K562 (cell line): ENCODE results near the gene PHF21A. TPM values are rescaled to one million over a fixed set of nuclear protein-coding genes. Genes with fewer than 3 reads are reported as not detected.

Source experiments
- ATAC-seq: fragments of 200-7000 bp; cut with Tn5 transposase; 3 replicates; pipeline ENCODE4 v1.9.1; 2020; ENCODE audit warnings: moderate library complexity
- BruUV-seq: library from RNA; stranded (reverse); fragments of 400-500 nt; replicated peaks from 2 replicates; lab custom pipeline; 2021; lab: Mats Ljungman, UMichigan
- CTCF ChIA-PET: fragments of 300-600 bp; formaldehyde crosslinking; extraction: SDS; loops from one replicate; lab custom pipeline; 2021; ENCODE audit warnings: low intra/inter-chr PET ratio; lab: Yijun Ruan, JAX
- POLR2A ChIA-PET: fragments of 300-600, 350-650 bp; sonication (Branson Sonifier 250); formaldehyde crosslinking; extraction: SDS; loops from one replicate; lab custom pipeline; 2021; ENCODE audit warnings: antibody characterized with exemption, inconsistent platforms; lab: Yijun Ruan, JAX
- DNase-seq, 4 experiments: peaks; one replicate each; pipeline versions ENCODE4 v3.0.0 to v3.0.0-alpha.2; 2011 to 2018; ENCODE audit warnings: low spot score in 3 of 4, mixed read lengths in 3 of 4; ENCODE audit errors: extremely low read depth in 1 of 4
- FAIRE-seq: peaks from 2 replicates; lab custom pipeline; 2011; peaks lifted over from hg19 to GRCh38; lab: Jason Lieb, UNC
- H2AFZ ChIP-seq: 2 replicates; pipeline ENCODE4 v1.6.0; 2011; ENCODE audit warnings: low read depth, low read length, control low read depth, inconsistent platforms
- H3K27ac ChIP-seq: fragments of 200-600 bp; 3 replicates; pipeline ENCODE4 v1.8.0; 2011; ENCODE audit warnings: low read depth, mild to moderate bottlenecking, control low read depth, inconsistent platforms, low read length, moderate library complexity, mixed read lengths; ENCODE audit errors: extremely low read depth
- H3K27me3 ChIP-seq, 2 experiments: fragments of 300-600 bp in 1 of 2; 2 replicates in 1 of 2; 3 replicates in 1 of 2; pipeline versions ENCODE4 v1.6.0 to v1.8.0; 2011; ENCODE audit warnings: inconsistent platforms in 2 of 2, low read length in 2 of 2, mild to moderate bottlenecking in 1 of 2, mixed read lengths in 1 of 2, moderate library complexity in 1 of 2; ENCODE audit not compliant: control insufficient read depth in 2 of 2, insufficient read depth in 2 of 2
- H3K36me3 ChIP-seq: fragments of 300-600 bp; 3 replicates; pipeline ENCODE4 v1.8.0; 2011; ENCODE audit warnings: mild to moderate bottlenecking, low read length, inconsistent platforms; ENCODE audit not compliant: control insufficient read depth, insufficient read depth
- H3K4me1 ChIP-seq, 2 experiments: fragments of 200-600 bp in 1 of 2; replicated peaks in 1 of 2; 2 replicates in 1 of 2; 3 replicates in 1 of 2; pipeline versions ENCODE4 v1.5.1 to v1.8.0; 2011; ENCODE audit warnings: inconsistent platforms in 2 of 2, low read length in 2 of 2, mild to moderate bottlenecking in 1 of 2, mixed read lengths in 1 of 2, moderate library complexity in 1 of 2; ENCODE audit not compliant: control insufficient read depth in 2 of 2, insufficient read depth in 2 of 2
- H3K4me2 ChIP-seq: 2 replicates; pipeline ENCODE4 v1.6.1; 2011; ENCODE audit warnings: low read length, control low read depth, inconsistent platforms, mixed read lengths; ENCODE audit not compliant: insufficient read depth
- H3K4me3 ChIP-seq: fragments of 200-600 bp; sonication (generic), shearing (Covaris generic); 2 replicates; pipeline ENCODE4 v1.5.1; 2016; ENCODE audit warnings: control low read depth, inconsistent platforms
- H3K79me2 ChIP-seq: fragments of 200-600 bp; 3 replicates; pipeline ENCODE4 v1.8.0; 2011; ENCODE audit warnings: low read length, inconsistent platforms; ENCODE audit not compliant: control insufficient read depth, insufficient read depth
- H3K9ac ChIP-seq, 2 experiments: 2 replicates each; pipeline versions ENCODE4 v1.6.0 to v1.6.1; 2011; ENCODE audit warnings: low read depth in 2 of 2, low read length in 2 of 2, control low read depth in 1 of 2, inconsistent platforms in 1 of 2, mild to moderate bottlenecking in 1 of 2, mixed read lengths in 1 of 2; ENCODE audit not compliant: insufficient read depth in 1 of 2
- H3K9me1 ChIP-seq: one replicate; pipeline ENCODE4 v1.6.0; 2011; ENCODE audit warnings: inconsistent platforms, mild to moderate bottlenecking, low read length, moderate library complexity; ENCODE audit not compliant: control insufficient read depth, insufficient read depth
- H3K9me3 ChIP-seq: replicated peaks from 2 replicates; pipeline ENCODE4 v1.5.1; 2011; ENCODE audit warnings: low read depth, low read length, inconsistent platforms; ENCODE audit not compliant: control insufficient read depth, insufficient read depth
- H4K20me1 ChIP-seq: replicated peaks from 2 replicates; pipeline ENCODE4 v1.6.1; 2011; ENCODE audit warnings: low read length, inconsistent platforms, mixed read lengths; ENCODE audit not compliant: control insufficient read depth, insufficient read depth
- ARID2 ChIP-seq: fragments of 450-650 bp; IDR thresholded peaks from 2 replicates; pipeline ENCODE4 v1.6.1; 2017; ENCODE audit warnings: antibody characterized with exemption, mild to moderate bottlenecking
- RFX1 ChIP-seq: fragments of 450-650 bp; IDR thresholded peaks from 2 replicates; pipeline ENCODE4 v1.6.1; 2016; ENCODE audit warnings: mild to moderate bottlenecking, moderate library complexity
- SAFB2 ChIP-seq: fragments of 200-400 bp; formaldehyde crosslinking; IDR thresholded peaks from 2 replicates; pipeline ENCODE4 v1.6.1; 2018; ENCODE audit warnings: borderline replicate concordance, low read length, low read depth, moderate library complexity; ENCODE audit not compliant: severe bottlenecking
- TCF7 ChIP-seq: sonication (generic); IDR thresholded peaks from 2 replicates; pipeline ENCODE4 v1.6.1; 2016; ENCODE audit warnings: antibody characterized with exemption, borderline replicate concordance
- TEAD4 ChIP-seq, 2 experiments: sonication (generic) in 1 of 2; formaldehyde crosslinking in 1 of 2; IDR thresholded peaks; 2 replicates each; pipeline versions ENCODE4 v1.6.1 to v1.8.0; 2012 to 2022; ENCODE audit warnings: borderline replicate concordance in 1 of 2, inconsistent platforms in 1 of 2, low read length in 1 of 2, mild to moderate bottlenecking in 1 of 2, missing genetic modification reagents in 1 of 2
- ZNF561 ChIP-seq: fragments of 450-650 bp; formaldehyde crosslinking; conservative IDR thresholded peaks from 2 replicates; pipeline ENCODE4 v1.4.0; 2020; ENCODE audit warnings: mild to moderate bottlenecking, moderate library complexity
- ZNF766 ChIP-seq: fragments of 200-800 bp; sonication (Bioruptor generic); conservative IDR thresholded peaks from 2 replicates; pipeline ENCODE4 v1.6.1; 2016; ENCODE audit warnings: missing genetic modification characterization, missing compliant biosample characterization
- WGBS: fragments of 100-300 bp; shearing (Covaris generic); methylation state at CpG from one replicate; pipeline ENCODE4 v1.1.6; 2016; ENCODE audit warnings: low coverage, mixed read lengths; ENCODE audit not compliant: insufficient coverage; ENCODE audit errors: missing lambda C conversion rate; 5-methylcytosine and 5-hydroxymethylcytosine counted together
- in situ Hi-C: fragments of 300-500 bp; cut with MboI; formaldehyde crosslinking; loops from 4 replicates; pipeline ENCODE4 v1.15.0; 2018; ENCODE audit warnings: inconsistent platforms, mixed read lengths
- intact Hi-C: fragments of 100-400 bp; cut with micrococcal nuclease; formaldehyde crosslinking; loops from 2 replicates; pipeline ENCODE4 v1.14.2; 2022
- polyA plus RNA-seq, 8 experiments: library from polyadenylated mRNA; depleted of rRNA in 4 of 8; stranded (reverse) in 5 of 8; unstranded in 3 of 8; fragments of >200 nt; fragmentation: Nextera tagmentation in 2 of 8; fragmentation: Illumina TruSeq in 1 of 8; extraction: Ambion mirVana in 2 of 8; extraction: Trizol in 1 of 8; gene quantifications; 2 replicates each; pipeline versions ENCODE4 v1.2.1 to v1.2.3, GENCODE V29; 2011 to 2014; ENCODE audit warnings: inconsistent platforms in 1 of 8, missing spikeins in 1 of 8
- total RNA-seq, 7 experiments: library from RNA; depleted of rRNA in 6 of 7; stranded (reverse); fragments of >200 nt in 6 of 7; fragmentation: Illumina TruSeq in 2 of 7; extraction: Trizol in 2 of 7; gene quantifications; 2 replicates each; pipeline versions ENCODE4 v1.2.1 to v1.2.3, GENCODE V29; 2011 to 2021; ENCODE audit warnings: low replicate concordance in 1 of 7

Gene PHF21A
- total and polyA plus RNA-seq, 9 of the 15 experiments (the other 6 are each of a cell fraction or from before 2014, with no cell fraction given) = 1.5 to 32.4 (median 10.7) TPM

- ChIA-PET CTCF (no interaction called here), POLR2A (interaction anchor here (0.7 to 1.7 kb wide), 3 partner anchors 20 to 356 kb away, joined by 3 to 5 read pairs (median 3); no protein-coding TSS in a partner anchor)
- in situ Hi-C loops = no loop called here
- Histone ChIP-seq H3K27ac (no peak overlapping the region), H3K4me1 (peaks cover 10 to 71% of the 10 kb centered on the region in 2 experiments), H3K9me3 (no peaks in the 10 kb centered on the region), H3K27me3 (no peaks in the 10 kb centered on the region), H3K4me3 (no peak overlapping the region), H3K4me2 (no peak overlapping the region), H4K20me1 (no peaks in the 10 kb centered on the region; the same call in none of the 2 replicates), H2AFZ (no peak overlapping the region), H3K79me2 (peaks cover 4% of the 10 kb centered on the region; the same call in 2 of the 3 replicates), H3K36me3 (peaks cover 9% of the 10 kb centered on the region; the same call in 1 of the 3 replicates), H3K9me1 (no peaks in the 10 kb centered on the region), H3K9ac (no peak overlapping the region)
- FAIRE-seq = no peak
- no peak for DNase-seq
- 31% methylated on average over 3 of the region's 3 CpGs for WGBS
- ATAC-seq = no peak
- TF ChIP-seq SAFB2 (no peak), TEAD4 (IDR thresholded peaks at IDR 0.05; ENCODE audit: low read length) (no peak), TEAD4 (CRISPR knock-in tag; IDR thresholded peaks at IDR 0.05; ENCODE audit: borderline replicate concordance) (no peak), ZNF766 (CRISPR knock-in tag) (no peak), RFX1 (no peak), ZNF561 (CRISPR knock-in tag) (no peak), ARID2 (no peak), TCF7 (no peak)
- intact Hi-C loops = no loop called here
- no TSS peak for BruUV-seq
These were observed 195.7 kb downstream of the PHF21A start for GRCh38 chr11:45925550-45925949.
